ENCODE results near the gene MRPS12. TPM values are rescaled to one million over a fixed set of nuclear protein-coding genes. Genes with fewer than 3 reads are reported as not detected.
"Not testable (repeated sequence)": the region's sequence is repeated elsewhere in the genome, so short reads cannot be mapped to it uniquely, and the experiment has no call there.

MRPS12 gene
- polyA plus RNA-seq, 4 donors: 25.4 to 78.2 (median 70.1) TPM

DNA sequence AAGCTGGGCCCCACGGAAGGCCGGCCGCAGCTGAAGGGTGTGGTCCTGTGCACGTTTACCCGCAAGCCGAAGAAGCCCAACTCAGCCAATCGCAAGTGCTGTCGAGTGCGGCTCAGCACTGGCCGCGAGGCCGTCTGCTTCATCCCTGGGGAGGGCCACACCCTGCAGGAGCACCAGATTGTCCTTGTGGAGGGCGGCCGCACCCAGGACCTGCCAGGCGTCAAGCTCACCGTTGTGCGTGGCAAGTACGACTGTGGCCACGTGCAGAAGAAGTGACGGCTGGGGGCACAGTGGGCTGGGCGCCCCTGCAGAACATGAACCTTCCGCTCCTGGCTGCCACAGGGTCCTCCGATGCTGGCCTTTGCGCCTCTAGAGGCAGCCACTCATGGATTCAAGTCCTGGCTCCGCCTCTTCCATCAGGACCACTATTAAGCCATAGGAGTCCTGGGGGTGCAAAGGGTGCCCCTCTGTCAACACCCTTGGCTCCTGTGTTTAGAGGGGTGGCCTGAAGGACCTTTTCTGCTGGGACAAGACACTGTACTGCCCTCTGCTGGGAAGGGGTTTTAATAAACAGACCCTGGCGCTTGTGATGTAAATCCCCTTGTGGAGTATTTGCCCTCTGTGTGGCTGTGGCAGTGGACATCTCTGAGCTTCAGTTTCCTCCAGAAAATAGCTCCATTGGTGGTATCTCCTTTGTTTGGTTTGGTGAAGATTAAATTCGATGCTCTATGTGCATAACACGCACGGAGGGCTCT is 1.9 kb downstream of the MRPS12 start:
- H3K27me3 ChIP-seq (ENCODE audit: control insufficient read depth in 3 of 3, insufficient read depth in 3 of 3, low read length in 3 of 3): no peaks in the 10 kb centered on the region
- peaks cover 0 to 39% (median 0%) of the 10 kb centered on the region in 3 donors for H3K36me3 ChIP-seq (ENCODE audit: control insufficient read depth in 3 of 3, insufficient read depth in 2 of 3, low read depth in 1 of 3, low read length in 3 of 3)
- WGBS, 3 donors: 90 to 91% (median 91%) methylated on average over 29 of the region's 29 CpGs
- no peak overlapping the region for H3K4me3 ChIP-seq (ENCODE audit: low read depth in 1 of 3, low read length in 3 of 3)
- DNase-seq (peak; percentile 29 to 37), FAIRE-seq (no peak)
- no peak overlapping the region for H3K27ac ChIP-seq (ENCODE audit: low read depth in 1 of 3, low read length in 2 of 3)
- H3K4me1 ChIP-seq (ENCODE audit: control insufficient read depth in 3 of 3, insufficient read depth in 2 of 3, low read depth in 1 of 3, low read length in 2 of 3): peaks cover 0 to 7% (median 2%) of the 10 kb centered on the region in 3 donors
- peaks cover 0 to 19% of the 10 kb centered on the region in 2 donors for H3K9me3 ChIP-seq (ENCODE audit: control insufficient read depth in 2 of 2, insufficient read depth in 1 of 2, low read depth in 1 of 2, low read length in 1 of 2)

DNA sequence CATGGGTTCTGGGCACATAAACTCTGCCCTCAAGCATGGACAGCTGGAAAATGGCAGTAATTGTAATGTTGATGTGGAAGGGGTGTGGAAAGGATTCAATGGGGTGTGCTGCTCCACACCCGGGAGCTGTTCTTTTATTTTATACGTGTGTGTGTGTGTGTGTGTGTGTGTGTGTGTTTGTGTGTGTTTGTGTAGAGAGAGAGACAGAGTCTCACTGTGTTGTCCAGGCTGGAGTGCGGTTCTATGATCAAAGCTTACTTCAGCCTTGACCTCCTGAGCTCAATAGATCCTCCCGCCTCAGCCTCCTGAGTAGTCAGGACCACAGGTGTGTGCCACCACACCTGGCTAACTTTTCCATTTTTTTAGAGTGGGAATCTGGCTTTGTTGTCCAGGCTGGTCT is 2.8 kb downstream of the MRPS12 start:
- peaks cover 0 to 32% (median 0%) of the 10 kb centered on the region in 3 donors for H3K36me3 ChIP-seq (ENCODE audit: control insufficient read depth in 3 of 3, insufficient read depth in 2 of 3, low read depth in 1 of 3, low read length in 3 of 3)
- no peak overlapping the region for H3K4me3 ChIP-seq (ENCODE audit: low read depth in 1 of 3, low read length in 3 of 3)
- no peak overlapping the region for H3K27ac ChIP-seq (ENCODE audit: low read depth in 1 of 3, low read length in 2 of 3)
- H3K4me1 ChIP-seq (ENCODE audit: control insufficient read depth in 3 of 3, insufficient read depth in 2 of 3, low read depth in 1 of 3, low read length in 2 of 3): peaks cover 0 to 7% (median 2%) of the 10 kb centered on the region in 3 donors
- peaks cover 0 to 19% of the 10 kb centered on the region in 2 donors for H3K9me3 ChIP-seq (ENCODE audit: control insufficient read depth in 2 of 2, insufficient read depth in 1 of 2, low read depth in 1 of 2, low read length in 1 of 2)
- DNase-seq (no peak), FAIRE-seq (no peak)
- 89 to 96% (median 93%) methylated on average over 4 of the region's 4 CpGs for WGBS, 3 donors
- H3K27me3 ChIP-seq (ENCODE audit: control insufficient read depth in 3 of 3, insufficient read depth in 3 of 3, low read length in 3 of 3): no peaks in the 10 kb centered on the region

DNA sequence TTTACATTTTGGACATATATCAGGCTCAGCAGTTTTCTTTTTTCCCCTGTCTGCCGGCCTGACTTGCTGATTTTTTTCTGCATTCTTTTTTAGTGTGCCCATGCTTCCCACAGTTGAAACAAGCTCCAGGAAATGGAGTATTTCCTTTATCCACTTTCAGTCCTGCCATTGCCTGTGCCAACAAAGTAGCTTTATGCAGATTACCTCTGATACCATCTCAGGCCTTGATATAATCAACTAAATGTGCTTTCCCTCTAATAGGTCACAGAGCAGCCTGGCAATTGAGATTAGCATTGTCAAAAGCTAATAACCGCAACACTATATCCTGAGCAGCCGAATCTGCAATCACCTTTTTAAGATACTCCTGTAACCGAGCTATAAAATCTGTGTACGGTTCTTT is 9.2 kb downstream of the MRPS12 start:
- 19 to 40% (median 35%) methylated on average over 5 of the region's 5 CpGs for WGBS, 3 donors
- Histone ChIP-seq H3K27me3 (ENCODE audit: control insufficient read depth in 3 of 3, insufficient read depth in 3 of 3, low read length in 3 of 3) (no peaks in the 10 kb centered on the region), H3K4me3 (ENCODE audit: low read depth in 1 of 3, low read length in 3 of 3) (no peak overlapping the region), H3K27ac (ENCODE audit: low read depth in 1 of 3, low read length in 2 of 3) (no peak overlapping the region), H3K4me1 (ENCODE audit: control insufficient read depth in 3 of 3, insufficient read depth in 2 of 3, low read depth in 1 of 3, low read length in 2 of 3) (no peaks in the 10 kb centered on the region), H3K36me3 (ENCODE audit: control insufficient read depth in 3 of 3, insufficient read depth in 2 of 3, low read depth in 1 of 3, low read length in 3 of 3) (peaks cover 0 to 35% (median 0%) of the 10 kb centered on the region in 3 donors), H3K9me3 (ENCODE audit: control insufficient read depth in 2 of 2, insufficient read depth in 1 of 2, low read depth in 1 of 2, low read length in 1 of 2) (peaks cover 0 to 8% of the 10 kb centered on the region in 2 donors)
- DNase-seq (no peak), FAIRE-seq (no peak)

DNA sequence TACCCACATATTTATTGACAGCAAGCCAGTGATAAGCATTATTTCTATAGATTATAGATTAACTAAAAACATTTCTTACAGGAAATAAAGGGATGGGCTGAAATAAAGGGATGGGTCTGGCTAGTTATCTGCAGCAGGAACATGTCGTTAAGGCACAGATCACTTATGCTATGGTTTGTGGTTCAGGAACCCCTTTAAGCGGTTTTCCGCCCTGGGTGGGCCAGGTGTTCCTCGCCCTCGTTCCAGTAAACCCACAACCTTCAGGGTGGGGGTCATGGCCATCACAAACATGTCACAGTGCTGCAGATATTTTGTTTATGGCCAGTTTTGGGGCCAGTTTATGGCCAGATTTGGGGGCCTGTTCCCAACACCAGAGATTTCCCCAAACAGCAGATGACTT is 10.7 kb downstream of the MRPS12 start:
- not testable (repeated sequence) for DNase-seq; FAIRE-seq; H3K9me3 ChIP-seq (ENCODE audit: control insufficient read depth in 2 of 2, insufficient read depth in 1 of 2, low read depth in 1 of 2, low read length in 1 of 2); H3K4me1 ChIP-seq (ENCODE audit: control insufficient read depth in 3 of 3, insufficient read depth in 2 of 3, low read depth in 1 of 3, low read length in 2 of 3); H3K27me3 ChIP-seq (ENCODE audit: control insufficient read depth in 3 of 3, insufficient read depth in 3 of 3, low read length in 3 of 3); H3K27ac ChIP-seq (ENCODE audit: low read depth in 1 of 3, low read length in 2 of 3); H3K4me3 ChIP-seq (ENCODE audit: low read depth in 1 of 3, low read length in 3 of 3)
- peaks cover 0 to 46% (median 0%) of the 10 kb centered on the region in 3 donors for H3K36me3 ChIP-seq (ENCODE audit: control insufficient read depth in 3 of 3, insufficient read depth in 2 of 3, low read depth in 1 of 3, low read length in 3 of 3)
- 56 to 66% (median 61%) methylated on average over 5 of the region's 5 CpGs for WGBS, 3 donors

DNA sequence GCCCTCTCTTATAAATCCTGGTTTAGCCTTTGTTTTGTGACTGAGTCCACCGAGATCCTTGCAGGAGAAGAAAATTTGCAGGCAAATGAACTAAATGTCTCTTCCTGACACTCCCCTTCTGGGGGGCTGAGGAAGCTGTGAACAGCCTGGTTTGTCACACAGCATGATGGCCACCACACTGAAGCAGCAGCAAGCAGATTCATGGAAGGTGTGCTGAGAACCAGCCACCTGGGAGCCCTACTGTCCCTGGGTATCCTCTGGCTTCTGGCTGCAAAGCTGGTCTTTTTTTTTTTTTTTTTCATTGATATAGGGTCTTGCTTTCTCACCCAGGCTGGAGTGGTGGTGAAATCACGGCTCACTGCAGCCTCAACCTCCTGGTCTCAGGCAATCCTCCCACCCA is 11.2 kb downstream of the MRPS12 start:
- DNase-seq (no peak), FAIRE-seq (no peak)
- Histone ChIP-seq H3K27ac (ENCODE audit: low read depth in 1 of 3, low read length in 2 of 3) (no peak overlapping the region), H3K9me3 (ENCODE audit: control insufficient read depth in 2 of 2, insufficient read depth in 1 of 2, low read depth in 1 of 2, low read length in 1 of 2) (no peaks in the 10 kb centered on the region), H3K4me1 (ENCODE audit: control insufficient read depth in 3 of 3, insufficient read depth in 2 of 3, low read depth in 1 of 3, low read length in 2 of 3) (no peaks in the 10 kb centered on the region), H3K27me3 (ENCODE audit: control insufficient read depth in 3 of 3, insufficient read depth in 3 of 3, low read length in 3 of 3) (no peaks in the 10 kb centered on the region), H3K36me3 (ENCODE audit: control insufficient read depth in 3 of 3, insufficient read depth in 2 of 3, low read depth in 1 of 3, low read length in 3 of 3) (peaks cover 0 to 51% (median 0%) of the 10 kb centered on the region in 3 donors), H3K4me3 (ENCODE audit: low read depth in 1 of 3, low read length in 3 of 3) (no peak overlapping the region)
- WGBS, 3 donors: 69 to 87% (median 79%) methylated on average over 2 of the region's 2 CpGs

DNA sequence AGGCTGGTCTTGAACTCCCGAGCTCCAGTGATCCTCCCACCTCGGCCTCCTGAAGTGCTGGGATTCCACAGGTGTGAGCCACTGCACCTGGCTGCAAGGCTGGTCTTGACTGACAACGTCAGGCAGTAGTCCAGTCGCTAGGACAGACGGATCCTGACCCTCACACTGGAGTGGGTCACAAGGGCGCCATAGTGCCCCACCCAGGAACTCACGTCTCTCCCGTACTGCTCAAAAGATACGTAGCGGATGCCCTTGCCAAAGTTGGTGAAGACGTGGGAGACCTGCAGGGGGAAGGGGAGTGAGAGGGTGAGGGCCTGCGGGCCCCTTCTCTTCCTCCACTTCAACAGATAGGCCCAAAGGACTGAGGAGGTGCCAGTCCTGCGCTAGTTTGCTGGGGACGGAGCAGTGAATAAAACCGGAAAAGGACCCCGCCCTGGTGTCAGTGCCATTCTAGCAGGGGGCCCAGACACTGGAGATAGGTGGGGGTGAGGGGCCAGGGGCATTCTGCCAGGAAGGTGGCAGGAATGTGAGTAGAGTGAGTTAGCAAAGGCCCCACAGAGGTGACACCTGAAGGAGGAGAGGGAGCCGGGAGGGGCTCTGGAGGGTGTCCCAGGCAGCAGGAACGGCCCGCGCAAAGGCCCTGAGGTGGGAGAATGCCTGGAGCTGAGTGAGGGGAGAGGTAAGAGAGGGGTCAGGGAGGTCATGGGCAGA is 11.9 kb downstream of the MRPS12 start:
- no peak overlapping the region for H3K4me3 ChIP-seq (ENCODE audit: low read depth in 1 of 3, low read length in 3 of 3)
- H3K4me1 ChIP-seq (ENCODE audit: control insufficient read depth in 3 of 3, insufficient read depth in 2 of 3, low read depth in 1 of 3, low read length in 2 of 3): no peaks in the 10 kb centered on the region
- WGBS, 3 donors: 78 to 87% (median 82%) methylated on average over 20 of the region's 20 CpGs
- no peak overlapping the region for H3K27ac ChIP-seq (ENCODE audit: low read depth in 1 of 3, low read length in 2 of 3)
- FAIRE-seq (no peak), DNase-seq (no peak)
- H3K27me3 ChIP-seq (ENCODE audit: control insufficient read depth in 3 of 3, insufficient read depth in 3 of 3, low read length in 3 of 3): no peaks in the 10 kb centered on the region
- H3K36me3 ChIP-seq (ENCODE audit: control insufficient read depth in 3 of 3, insufficient read depth in 2 of 3, low read depth in 1 of 3, low read length in 3 of 3): peaks cover 0 to 56% (median 0%) of the 10 kb centered on the region in 3 donors
- no peaks in the 10 kb centered on the region for H3K9me3 ChIP-seq (ENCODE audit: control insufficient read depth in 2 of 2, insufficient read depth in 1 of 2, low read depth in 1 of 2, low read length in 1 of 2)

DNA sequence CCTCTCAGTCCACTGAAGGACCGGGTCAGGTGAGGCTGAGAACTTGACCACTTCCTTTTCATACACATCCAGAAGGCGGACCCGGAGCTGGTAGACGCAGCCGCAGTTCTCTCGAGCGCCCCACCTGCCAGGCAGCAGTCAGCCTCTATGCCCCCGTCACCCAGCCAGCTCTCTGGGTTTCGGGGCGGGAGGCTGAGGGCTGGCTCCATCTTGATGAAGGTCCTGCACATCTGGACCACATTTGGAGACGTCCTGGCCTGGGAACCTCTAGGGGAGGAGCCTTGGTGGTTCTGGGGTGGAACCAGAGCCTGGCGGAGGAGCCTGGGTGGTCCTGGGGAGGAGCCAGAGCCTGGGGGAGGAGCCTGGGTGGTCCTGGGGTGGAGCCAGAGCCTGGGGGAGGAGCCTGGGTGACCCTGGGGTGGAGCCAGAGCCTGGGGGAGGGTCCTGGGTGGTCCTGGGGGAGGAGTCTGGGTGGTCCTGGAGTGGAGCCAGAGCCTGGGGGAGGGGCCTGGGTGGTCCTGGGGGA is 14.3 kb downstream of the MRPS12 start:
- no peak for FAIRE-seq
- no peak for DNase-seq
- Histone ChIP-seq H3K4me1 (ENCODE audit: control insufficient read depth in 3 of 3, insufficient read depth in 2 of 3, low read depth in 1 of 3, low read length in 2 of 3) (peaks cover 0 to 2% (median 0%) of the 10 kb centered on the region in 3 donors), H3K27ac (ENCODE audit: low read depth in 1 of 3, low read length in 2 of 3) (no peak overlapping the region), H3K36me3 (ENCODE audit: control insufficient read depth in 3 of 3, insufficient read depth in 2 of 3, low read depth in 1 of 3, low read length in 3 of 3) (peaks cover 0 to 70% (median 0%) of the 10 kb centered on the region in 3 donors), H3K4me3 (ENCODE audit: low read depth in 1 of 3, low read length in 3 of 3) (no peak overlapping the region), H3K9me3 (ENCODE audit: control insufficient read depth in 2 of 2, insufficient read depth in 1 of 2, low read depth in 1 of 2, low read length in 1 of 2) (no peaks in the 10 kb centered on the region), H3K27me3 (ENCODE audit: control insufficient read depth in 3 of 3, insufficient read depth in 3 of 3, low read length in 3 of 3) (no peaks in the 10 kb centered on the region)
- WGBS, 3 donors: 83 to 96% (median 92%) methylated on average over 11 to 12 of the region's 12 CpGs

DNA sequence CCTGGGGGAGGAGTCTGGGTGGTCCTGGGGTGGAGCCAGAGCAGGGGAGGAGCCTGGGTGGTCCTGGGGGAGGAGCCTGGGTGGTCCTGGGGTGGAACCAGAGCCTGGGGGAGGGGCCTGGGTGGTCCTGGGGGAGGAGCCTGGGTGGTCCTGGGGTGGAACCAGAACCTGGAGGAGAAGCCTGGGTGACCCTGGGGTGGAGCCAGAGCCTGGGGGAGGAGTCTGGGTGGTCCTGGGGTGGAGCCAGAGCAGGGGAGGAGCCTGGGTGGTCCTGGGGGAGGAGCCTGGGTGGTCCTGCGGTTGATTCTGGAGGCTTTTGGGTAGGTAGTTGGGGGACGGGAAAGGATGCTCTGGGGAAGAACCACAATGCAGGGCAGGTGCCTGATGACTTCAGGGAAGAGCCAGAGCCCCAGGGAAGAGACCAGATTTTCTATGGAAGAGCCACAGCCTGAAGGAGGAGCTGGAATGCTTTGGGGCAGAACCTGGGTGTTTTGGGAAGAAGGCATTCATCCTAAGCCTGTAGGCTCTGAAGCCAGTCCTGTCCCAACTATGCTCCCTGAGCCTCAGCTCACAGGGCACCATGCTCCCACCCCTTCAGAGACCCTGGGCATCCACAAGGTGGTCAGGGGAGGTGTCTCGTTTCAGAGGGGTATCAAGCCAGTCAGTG is 15.0 kb downstream of the MRPS12 start:
- Histone ChIP-seq H3K4me1 (ENCODE audit: control insufficient read depth in 3 of 3, insufficient read depth in 2 of 3, low read depth in 1 of 3, low read length in 2 of 3) (peaks cover 2 to 6% (median 4%) of the 10 kb centered on the region in 3 donors), H3K9me3 (ENCODE audit: control insufficient read depth in 2 of 2, insufficient read depth in 1 of 2, low read depth in 1 of 2, low read length in 1 of 2) (no peaks in the 10 kb centered on the region), H3K27me3 (ENCODE audit: control insufficient read depth in 3 of 3, insufficient read depth in 3 of 3, low read length in 3 of 3) (no peaks in the 10 kb centered on the region), H3K36me3 (ENCODE audit: control insufficient read depth in 3 of 3, insufficient read depth in 2 of 3, low read depth in 1 of 3, low read length in 3 of 3) (peaks cover 0 to 70% (median 0%) of the 10 kb centered on the region in 3 donors), H3K4me3 (ENCODE audit: low read depth in 1 of 3, low read length in 3 of 3) (no peak overlapping the region), H3K27ac (ENCODE audit: low read depth in 1 of 3, low read length in 2 of 3) (no peak overlapping the region)
- DNase-seq: no peak
- FAIRE-seq: no peak
- 85 to 87% (median 85%) methylated on average over 3 of the region's 3 CpGs for WGBS, 3 donors

Data from small intestine (tissue), 7 donors.